ENCODE results near the gene POF1B. TPM values are rescaled to one million over a fixed set of nuclear protein-coding genes. Genes with fewer than 3 reads are reported as not detected.
"Not testable (repeated sequence)": the region's sequence is repeated elsewhere in the genome, so short reads cannot be mapped to it uniquely, and the experiment has no call there.

The POF1B gene
- 3.7 and 4.3 TPM in 2 replicates for total RNA-seq

DNA sequence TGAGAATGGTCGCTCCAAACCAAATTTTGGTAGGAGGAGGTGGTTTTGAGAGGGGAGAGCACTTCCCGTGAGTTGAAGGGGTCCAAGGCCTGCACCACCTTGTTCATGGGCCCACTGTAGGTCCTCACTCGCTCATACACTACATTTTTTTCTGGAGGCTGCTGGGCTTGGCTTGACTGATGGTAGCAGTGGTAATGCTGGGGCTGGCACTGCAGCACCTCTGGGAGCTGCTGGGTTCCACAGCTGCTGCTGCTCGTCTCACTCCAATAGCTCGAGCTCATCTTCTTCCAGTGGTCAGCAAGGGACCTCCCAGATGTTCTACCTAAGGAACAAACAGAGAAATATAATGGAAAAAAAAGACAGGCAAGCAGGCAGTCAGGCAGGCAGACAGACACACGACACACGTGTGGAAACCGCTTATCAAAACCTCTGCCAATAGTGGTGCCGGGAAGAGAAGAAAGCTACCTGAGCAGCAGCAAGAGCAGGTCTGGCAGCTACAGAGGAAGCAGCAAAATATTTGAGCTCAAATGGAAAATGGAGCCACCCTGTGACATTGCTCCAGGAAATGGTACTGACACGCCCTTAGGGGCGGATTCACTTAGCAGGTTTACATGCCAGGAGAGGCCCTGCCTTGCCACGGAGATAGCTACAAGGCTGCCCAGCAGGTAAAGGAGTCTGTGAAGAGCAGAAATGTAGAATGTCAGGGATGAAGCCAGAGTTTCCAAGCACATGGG lies at the start of gene POF1B:
POF1B (minus strand) TSS at position 492 of the 734 bp plus-strand sequence; CDS start at position 281, 211 bp downstream.
- peak in 1 of 2 donors; percentile 17 for DNase-seq (ENCODE audit: low read depth in 2 of 2)

DNA sequence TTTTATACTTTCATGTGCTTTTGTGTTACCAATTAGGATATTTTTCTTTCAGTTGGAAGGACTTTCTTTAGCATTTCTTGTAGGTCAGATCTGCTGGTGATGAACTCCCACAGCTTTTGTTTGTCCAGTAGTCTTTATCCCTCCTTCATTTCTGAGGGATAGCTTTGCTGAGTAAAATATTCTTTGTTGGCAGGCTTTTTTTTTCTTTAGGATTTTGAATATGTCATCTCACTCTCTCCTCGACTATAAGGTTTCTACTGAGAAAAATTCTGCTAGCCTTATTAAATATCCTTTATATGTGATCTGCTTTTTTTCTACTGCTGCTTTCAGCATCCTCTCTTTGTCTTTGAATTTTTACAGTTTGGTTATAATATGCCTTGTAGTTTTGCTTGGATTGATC lies 49.6 kb upstream of the POF1B start:
- DNase-seq (ENCODE audit: low read depth in 2 of 2), result no peak

DNA sequence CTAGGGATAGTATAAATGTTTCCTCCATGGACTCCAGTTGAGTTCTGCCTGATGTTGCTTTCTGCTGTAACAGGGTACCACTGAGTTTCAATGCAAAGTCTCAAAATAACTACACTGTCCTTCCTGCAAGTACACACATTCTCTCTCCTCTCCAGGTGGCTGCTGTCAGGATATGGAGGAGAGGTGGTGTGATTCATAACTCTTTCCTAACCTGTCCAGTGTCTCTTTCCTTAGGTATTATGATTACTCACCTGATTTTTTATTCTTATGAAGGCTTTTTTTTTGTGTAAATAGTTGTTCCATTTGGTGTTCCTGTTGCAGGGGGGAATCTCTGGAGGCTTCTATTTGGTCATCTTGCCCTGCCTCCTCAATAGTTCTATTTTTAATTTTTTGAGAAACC lies 39.8 kb upstream of the POF1B start:
- DNase-seq (ENCODE audit: low read depth in 2 of 2), result no peak

GRCh38 chrX:85391878-85392238 lies 12.4 kb upstream of the POF1B start:
- no peak for DNase-seq (ENCODE audit: low read depth in 2 of 2)

DNA sequence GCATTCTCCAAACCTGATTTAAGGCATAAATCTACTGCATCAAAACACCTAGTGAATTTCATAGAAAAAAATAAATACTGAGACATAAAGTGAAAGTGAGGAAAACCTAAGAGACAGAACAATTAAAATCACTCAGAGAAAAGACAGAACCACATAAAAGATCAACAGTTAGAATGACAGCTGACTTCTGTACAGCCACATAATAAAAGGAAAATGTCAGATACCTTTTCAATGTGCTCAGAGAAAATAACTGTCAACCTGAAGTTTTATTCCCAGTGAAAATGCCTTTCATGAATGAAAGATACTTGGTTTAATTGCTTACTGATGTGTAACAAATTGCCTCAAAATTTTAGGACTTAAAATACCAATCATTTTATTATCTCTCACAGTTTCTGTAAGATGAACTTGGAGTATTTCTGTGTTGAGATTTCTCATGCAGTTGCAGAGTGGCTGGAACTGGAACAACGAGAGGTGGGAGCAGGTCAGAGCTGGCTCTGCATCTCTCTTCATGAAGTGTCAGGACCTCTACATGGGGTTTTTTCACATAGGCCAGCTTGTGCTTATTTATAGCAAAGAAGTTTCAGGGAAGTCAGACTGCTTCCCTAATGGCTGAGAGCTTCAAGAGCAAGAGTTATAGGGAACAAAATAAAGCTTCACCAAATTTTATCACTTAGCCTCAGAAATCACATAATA lies 11.9 kb upstream of the POF1B start:
- DNase-seq (ENCODE audit: low read depth in 2 of 2), result no peak

DNA sequence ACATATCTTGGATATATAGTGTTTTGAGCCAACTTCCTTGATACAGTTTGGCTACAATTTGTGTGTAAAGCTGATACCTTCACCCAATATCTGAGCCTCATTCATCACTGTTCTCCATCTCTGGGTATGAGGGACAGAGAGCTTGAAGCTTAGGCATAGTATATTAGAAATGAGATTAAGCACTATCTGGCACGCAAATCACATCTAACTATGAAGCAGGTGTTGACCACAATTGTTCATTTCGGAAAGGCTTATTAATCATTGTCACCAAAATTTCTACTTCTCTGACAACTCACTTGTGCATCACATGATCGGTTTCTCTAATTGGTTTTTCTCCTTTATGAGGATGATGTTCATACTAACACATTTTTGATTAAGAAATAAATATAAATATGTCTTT lies 2.1 kb upstream of the POF1B start:
- DNase-seq (ENCODE audit: low read depth in 2 of 2), result no peak

GRCh38 chrX:85378461-85378860 lies 1.0 kb downstream of the POF1B start:
- DNase-seq (ENCODE audit: low read depth in 2 of 2), result no peak

- peak in 1 of 2 donors; percentile 0 for DNase-seq (ENCODE audit: low read depth in 2 of 2)
Observed at GRCh38 chrX:85375333-85375738, 4.1 kb downstream of the POF1B start.

GRCh38 chrX:85365370-85365995 lies 14.0 kb downstream of the POF1B start:
- no peak for DNase-seq (ENCODE audit: low read depth in 2 of 2)

DNA sequence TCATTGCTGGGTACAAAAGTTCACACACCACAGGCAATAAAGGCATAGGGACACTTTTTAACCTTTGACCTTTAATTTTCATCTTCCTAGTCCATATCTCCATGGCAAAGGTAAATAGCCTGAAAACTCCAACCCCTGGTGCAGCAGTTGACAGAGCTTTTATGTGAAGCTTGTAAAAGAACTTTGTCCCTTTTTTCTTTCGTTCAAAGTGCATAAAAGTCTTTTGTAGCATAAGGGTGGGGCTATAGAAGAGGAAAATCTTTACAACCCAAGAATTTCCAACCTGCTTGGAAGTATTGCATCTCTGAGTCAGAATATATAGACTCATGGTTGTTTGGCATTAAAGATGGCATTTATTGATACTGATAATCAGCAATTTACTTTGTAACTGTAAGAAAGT lies 20.4 kb downstream of the POF1B start:
- no peak for DNase-seq (ENCODE audit: low read depth in 2 of 2)

- DNase-seq (ENCODE audit: low read depth in 2 of 2), result no peak
Observed at GRCh38 chrX:85345523-85345922, 33.9 kb downstream of the POF1B start.

- no peak for DNase-seq (ENCODE audit: low read depth in 2 of 2)
Observed at GRCh38 chrX:85327060-85327333, 52.5 kb downstream of the POF1B start.

DNA sequence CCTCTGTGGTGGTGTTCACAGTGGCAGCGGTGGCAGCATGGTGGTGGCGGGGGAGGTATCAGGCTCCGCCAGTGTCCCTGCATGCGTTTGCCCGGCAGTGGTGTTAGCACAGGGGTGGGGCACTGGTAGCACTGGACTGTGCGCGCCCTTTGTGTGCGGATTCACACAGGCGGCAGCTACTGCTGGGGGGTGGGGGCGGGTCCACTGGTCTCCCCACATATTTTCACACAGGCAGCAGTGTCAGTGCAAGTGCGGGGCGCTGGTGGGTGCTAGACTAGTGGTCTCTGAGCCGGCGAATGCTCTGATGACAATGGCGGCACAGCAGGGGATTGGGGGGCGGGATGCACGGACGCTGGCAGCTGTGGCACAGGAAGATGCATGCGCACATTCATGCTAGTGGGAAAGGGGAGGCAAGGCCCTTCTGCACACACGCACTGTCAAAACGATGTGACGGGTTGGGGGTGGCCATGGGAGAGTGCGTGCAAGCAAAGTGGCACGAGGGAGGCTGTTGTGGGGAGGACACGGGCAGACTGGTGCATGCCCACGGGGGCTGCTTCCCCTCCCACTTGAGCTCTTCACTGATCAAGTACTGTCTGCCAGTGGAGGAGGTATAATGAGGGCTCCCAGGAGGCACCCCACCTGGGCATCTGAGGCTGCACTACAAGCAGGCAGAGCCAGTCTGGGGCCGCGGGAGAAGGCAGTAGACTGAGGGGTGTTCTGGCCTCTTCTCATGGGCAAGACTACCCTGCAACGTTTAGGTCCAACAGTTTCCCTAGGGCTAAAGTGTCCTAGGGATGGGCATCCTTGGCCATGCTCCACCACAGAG lies 53.0 kb downstream of the POF1B start:
- no peak for DNase-seq (ENCODE audit: low read depth in 2 of 2)

GRCh38 chrX:85311348-85311747 lies 68.1 kb downstream of the POF1B start:
- not testable (repeated sequence) for DNase-seq (ENCODE audit: low read depth in 2 of 2)

GRCh38 chrX:85309717-85310116 lies 69.7 kb downstream of the POF1B start:
- DNase-seq (ENCODE audit: low read depth in 2 of 2), result no peak

GRCh38 chrX:85303544-85303943 lies 75.9 kb downstream of the POF1B start:
- DNase-seq (ENCODE audit: low read depth in 2 of 2), result no peak

DNA sequence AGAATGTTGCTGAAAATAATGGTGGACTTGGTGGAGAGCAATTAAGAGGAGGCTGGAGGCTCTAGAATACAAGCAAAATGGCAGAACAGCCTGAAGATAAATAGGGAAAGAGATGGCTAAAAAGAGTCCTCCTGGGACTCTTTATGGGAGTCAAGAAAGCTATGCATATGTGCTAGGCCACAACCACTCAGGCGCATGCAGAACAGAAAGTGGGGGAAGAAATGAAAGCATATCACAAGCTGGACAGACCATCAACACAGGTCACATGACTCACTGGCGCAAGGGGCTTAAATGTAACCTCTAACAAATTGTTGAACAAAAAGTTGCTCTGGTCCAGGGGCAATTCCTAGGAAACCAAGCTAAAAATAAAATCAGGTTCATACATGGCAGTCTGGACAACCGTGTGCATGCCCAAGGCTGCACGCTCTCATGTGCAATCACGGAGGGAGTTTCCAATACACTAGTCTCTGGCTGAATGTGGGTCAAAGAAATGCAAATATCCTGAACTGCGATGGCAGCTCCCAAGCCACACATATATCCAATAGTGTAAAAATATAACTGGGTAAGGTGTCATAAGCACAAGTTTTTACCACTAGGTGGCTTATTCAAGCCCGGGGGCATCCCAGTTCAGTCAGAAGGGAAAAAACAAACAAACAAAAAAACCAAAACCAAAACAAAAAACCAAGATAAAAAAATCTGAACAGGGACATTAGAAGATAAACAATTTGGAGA lies 90.3 kb downstream of the POF1B start:
- no peak for DNase-seq (ENCODE audit: low read depth in 2 of 2)

GRCh38 chrX:85285286-85285685 lies 94.2 kb downstream of the POF1B start:
- not testable (repeated sequence) for DNase-seq (ENCODE audit: low read depth in 2 of 2)

DNA sequence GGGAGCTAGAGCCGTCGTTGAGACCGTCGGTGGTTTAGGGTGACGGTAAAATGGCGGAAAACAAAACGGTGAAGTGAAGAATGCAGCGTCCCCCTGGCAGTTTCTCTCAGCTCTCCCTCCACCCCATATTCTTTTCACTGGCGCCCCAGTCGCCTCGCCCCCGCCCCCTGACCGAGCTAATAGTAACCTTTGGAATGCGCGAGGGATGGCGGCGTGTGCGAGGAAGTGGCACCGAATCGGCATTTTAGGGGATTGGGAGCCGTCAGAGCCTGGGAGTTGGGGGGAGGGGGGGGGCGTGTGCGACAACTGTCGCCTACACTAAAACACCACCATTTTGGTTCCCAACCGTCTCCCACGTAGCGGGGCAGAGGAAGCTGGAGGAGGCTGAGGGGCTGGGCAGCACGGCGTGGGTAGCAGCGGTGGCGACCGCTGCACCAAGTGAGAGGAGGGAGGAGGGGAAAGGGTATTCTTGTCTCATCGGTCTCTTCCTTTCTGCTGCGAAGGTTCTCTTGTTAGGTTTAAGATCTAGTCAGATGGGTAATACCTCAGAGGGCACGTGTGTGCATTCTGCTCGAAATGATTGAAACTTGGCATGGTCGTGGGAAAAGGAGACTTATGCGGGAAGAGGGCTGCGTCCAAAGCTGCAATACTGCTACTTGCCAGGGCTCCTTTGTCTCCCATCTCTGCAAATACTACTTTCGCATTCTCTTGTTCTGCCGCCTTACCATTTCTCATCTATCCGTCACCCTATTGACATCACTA lies 134.8 kb downstream of the POF1B start:
- peak in 1 of 2 donors; percentile 7 for DNase-seq (ENCODE audit: low read depth in 2 of 2)

DNA sequence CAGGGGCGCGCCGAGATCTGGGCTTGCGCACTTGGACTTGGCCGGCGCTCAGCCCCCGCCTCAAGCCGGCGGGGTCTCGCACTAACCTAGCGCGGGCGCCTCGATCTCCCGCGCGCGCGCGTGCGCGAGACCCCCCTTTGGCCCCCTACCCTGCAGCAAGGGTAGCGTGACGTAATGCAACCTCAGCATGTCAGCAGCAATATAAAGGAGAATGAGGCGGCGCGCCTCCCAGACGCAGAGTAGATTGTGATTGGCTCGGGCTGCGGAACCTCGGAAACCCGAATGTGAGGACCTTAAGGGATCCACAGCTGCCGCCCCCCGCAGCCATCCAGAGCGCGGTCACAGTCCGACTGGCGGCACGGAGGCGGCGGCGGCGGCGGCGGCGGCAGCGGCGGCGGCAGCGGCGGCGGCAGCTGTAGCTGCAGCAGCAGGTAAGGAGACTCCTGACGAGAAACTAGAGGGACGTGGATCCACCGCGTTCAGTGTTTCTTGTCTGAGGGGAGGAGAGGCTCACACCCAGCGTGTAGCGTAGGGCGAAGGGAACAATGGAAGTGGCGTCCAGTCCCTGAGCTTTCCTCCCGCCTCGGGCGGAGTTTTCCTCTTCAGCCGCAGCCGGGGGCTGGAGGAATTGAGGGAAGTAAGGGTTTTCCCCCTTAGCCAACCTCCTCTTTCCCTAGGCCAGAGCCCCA lies 135.6 kb downstream of the POF1B start, which contains the start of the genes SATL1 and ZNF711:
SATL1 (minus strand) TSS at position 19 of the 689 bp plus-strand sequence. CDS start 134,811 bp downstream, outside the sequence.
ZNF711 (plus strand) TSS at position 231 of the 689 bp plus-strand sequence. CDS start 3,582 bp downstream, outside the sequence.
- peak in 1 of 2 donors; percentile 39 for DNase-seq (ENCODE audit: low read depth in 2 of 2)
